NOMO-1 treated with dmso at 0.1 percent for 144 hours (cell line): ENCODE measurements around the gene F7.

ENCODE experiments used
- DNase-seq: peaks from one replicate; lab custom pipeline; 2025; ENCODE audit not compliant: unreplicated experiment; lab: John Stamatoyannopoulos, UW

Gene F7

GRCh38 chr13:113086031-113086750 lies 19.4 kb upstream of the F7 start:
- no peak for DNase-seq

- no peak for DNase-seq
Measured at GRCh38 chr13:113086991-113087922, 18.3 kb upstream of the F7 start.

- DNase-seq = no peak
Measured at GRCh38 chr13:113087923-113088690, 17.5 kb upstream of the F7 start.

- no peak for DNase-seq
Measured at GRCh38 chr13:113088691-113089020, 16.9 kb upstream of the F7 start.

GRCh38 chr13:113089693-113090414 lies 15.7 kb upstream of the F7 start:
- no peak for DNase-seq

GRCh38 chr13:113090415-113090770 lies 15.2 kb upstream of the F7 start:
- DNase-seq = no peak

- DNase-seq = no peak
Measured at GRCh38 chr13:113090806-113091205, 14.8 kb upstream of the F7 start.

- DNase-seq = no peak
Measured at GRCh38 chr13:113091211-113091771, 14.3 kb upstream of the F7 start.

- DNase-seq = no peak
Measured at GRCh38 chr13:113091891-113092775, 13.5 kb upstream of the F7 start.

GRCh38 chr13:113092776-113093579 lies 12.6 kb upstream of the F7 start:
- no peak for DNase-seq

GRCh38 chr13:113093580-113094409 lies 11.8 kb upstream of the F7 start:
- no peak for DNase-seq

GRCh38 chr13:113094410-113094800 lies 11.2 kb upstream of the F7 start:
- DNase-seq = no peak

GRCh38 chr13:113095146-113096051 lies 10.2 kb upstream of the F7 start:
- DNase-seq = no peak

GRCh38 chr13:113096052-113096744 lies 9.4 kb upstream of the F7 start:
- DNase-seq = no peak

GRCh38 chr13:113096745-113097305 lies 8.8 kb upstream of the F7 start:
- DNase-seq = no peak

- DNase-seq = no peak
Measured at GRCh38 chr13:113097651-113098050, 7.9 kb upstream of the F7 start.
